ENCODE measurements around the gene GAS1.

GAS1 gene

DNA sequence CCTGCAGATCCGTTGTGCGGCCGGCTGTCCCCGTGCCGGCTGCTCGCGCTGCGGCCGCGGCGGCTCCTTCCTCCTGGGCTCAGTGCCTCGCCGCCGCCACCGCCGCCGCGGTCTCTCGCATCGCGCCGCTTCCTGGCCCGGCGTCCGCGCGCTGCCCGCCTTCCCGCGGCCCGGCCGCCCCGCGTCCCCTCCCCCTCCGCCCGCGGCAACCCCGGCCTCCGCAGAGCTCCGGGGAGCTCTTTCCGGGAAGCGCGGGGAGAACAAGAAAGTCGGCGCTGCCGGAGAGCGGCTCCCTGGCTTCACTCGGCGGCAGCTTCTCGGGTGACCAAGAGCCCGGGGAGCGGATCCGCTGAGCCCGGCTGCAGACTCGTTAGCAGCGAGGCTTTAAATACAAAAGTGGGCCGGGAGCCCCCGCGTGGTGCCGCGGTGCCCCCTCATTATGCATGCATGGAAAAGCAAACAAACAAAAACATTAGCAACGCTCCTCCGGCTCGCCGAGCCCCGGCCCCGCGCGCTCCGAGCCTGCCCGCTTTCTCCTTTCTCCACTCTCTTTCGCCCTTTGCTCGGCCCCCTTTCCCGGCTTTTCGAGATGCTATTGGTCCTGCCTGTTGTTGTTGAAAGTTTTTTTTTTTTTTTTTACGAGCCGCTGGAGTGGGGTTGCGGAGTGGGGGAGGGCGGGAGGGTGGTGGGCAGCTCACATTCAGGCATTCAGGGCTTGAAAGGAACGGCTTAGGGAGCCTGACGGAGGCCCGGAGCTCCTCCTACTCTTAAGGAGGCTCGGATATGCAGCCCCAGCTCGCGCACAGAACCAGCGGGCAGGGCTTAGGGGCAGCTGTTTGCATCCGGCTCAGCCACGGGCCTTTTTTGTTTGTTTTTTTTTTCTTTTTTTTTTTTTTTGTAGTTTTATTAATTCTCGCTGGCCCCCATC, at the start of gene GAS1:
Gene GAS1, minus strand, starts transcription at position 361 of the 928 bp plus-strand sequence. CDS start 727 bp downstream, outside the sequence.
- peak; percentile 42 for DNase-seq

DNA sequence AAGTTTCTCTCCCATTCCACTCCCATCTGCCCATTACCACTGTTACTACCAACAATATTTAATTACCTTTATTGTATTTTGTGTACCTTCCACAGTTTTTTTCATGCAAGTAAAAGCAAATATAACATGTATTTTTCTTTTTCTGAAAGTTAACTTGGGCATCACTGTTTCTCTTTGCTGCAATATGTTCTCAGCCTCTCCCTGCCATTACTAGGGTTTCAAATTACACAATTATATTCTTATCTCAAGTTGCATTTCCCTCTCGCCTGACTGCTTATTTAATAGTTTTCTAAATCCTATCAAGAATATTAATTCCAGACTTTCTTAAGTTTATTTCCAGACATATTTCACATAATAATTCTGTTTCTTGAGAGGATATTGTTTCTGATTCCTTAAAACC, 46.9 kb upstream of the GAS1 start:
- no peak for DNase-seq

DNA sequence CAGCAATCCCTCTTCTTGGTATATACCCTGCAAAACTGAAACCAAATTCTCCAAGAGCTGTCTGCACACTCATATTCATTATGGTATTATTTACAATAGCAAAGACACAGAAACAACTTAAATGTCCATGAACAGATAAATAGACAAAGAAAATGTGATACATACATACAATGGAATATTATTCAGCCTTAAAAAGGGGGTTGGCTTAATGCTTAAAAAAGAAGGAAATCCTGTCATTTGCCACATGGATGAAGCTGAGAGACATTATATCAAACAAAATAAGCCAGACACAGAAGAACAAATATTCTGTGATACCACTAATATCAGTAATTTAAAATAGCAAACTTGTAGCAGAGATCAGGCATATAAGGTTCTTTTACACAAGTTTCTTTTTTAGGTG, 46.5 kb upstream of the GAS1 start:
- no peak for DNase-seq

DNA sequence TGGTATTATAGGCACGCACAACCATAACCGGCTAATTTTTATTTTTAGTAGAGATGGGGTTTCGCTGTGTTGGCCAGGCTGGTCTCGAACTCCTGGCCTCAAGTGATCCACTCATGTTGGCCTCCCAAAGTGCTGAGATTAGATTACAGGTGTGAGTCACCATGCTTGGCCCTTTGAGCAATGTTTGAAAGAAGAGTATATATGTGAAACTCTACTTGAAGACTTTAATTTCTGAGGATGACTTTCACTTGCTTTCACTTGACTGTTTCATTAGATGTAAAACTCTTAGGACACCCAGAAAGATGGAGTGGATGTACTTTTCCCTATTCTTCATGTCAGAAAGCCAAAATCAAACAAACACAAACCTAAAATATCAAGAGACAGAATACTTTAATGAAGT, 43.8 kb upstream of the GAS1 start:
- no peak for DNase-seq

- DNase-seq = no peak
Observed at GRCh38 chr9:86990290-86990689, 43.0 kb upstream of the GAS1 start.

GRCh38 chr9:86987900-86988299, 40.6 kb upstream of the GAS1 start:
- no peak for DNase-seq

DNA sequence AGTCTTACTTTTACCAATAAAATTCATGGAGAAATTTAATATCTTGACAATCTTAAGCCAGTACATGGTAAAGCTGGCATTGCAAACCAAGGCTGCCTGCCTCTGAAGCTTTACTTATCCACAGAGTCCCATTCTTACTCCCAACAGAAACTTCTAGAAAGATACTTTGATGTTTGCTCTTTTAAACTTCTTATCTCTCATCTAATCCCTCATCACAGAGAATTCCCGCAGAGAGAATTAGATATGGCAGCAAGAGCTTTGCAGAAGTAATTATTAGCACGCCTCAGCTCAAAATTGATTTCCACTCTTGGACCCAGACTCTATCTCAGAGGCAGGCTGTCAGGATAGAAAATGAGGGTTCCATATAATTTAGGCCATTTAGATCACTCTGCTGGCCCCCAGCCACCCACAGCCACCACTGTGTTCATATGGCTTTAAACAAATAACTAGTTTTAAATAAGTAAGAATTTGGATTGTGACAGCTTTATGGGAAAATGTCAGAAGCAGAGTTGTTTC, 37.9 kb upstream of the GAS1 start:
- no peak for DNase-seq

- DNase-seq = no peak
Observed at GRCh38 chr9:86983620-86984259, 36.4 kb upstream of the GAS1 start.

- DNase-seq = no peak
Observed at GRCh38 chr9:86983249-86983619, 35.9 kb upstream of the GAS1 start.

- DNase-seq = no peak
Observed at GRCh38 chr9:86980802-86981201, 33.5 kb upstream of the GAS1 start.

- DNase-seq = no peak
Observed at GRCh38 chr9:86979657-86980056, 32.4 kb upstream of the GAS1 start.

DNA sequence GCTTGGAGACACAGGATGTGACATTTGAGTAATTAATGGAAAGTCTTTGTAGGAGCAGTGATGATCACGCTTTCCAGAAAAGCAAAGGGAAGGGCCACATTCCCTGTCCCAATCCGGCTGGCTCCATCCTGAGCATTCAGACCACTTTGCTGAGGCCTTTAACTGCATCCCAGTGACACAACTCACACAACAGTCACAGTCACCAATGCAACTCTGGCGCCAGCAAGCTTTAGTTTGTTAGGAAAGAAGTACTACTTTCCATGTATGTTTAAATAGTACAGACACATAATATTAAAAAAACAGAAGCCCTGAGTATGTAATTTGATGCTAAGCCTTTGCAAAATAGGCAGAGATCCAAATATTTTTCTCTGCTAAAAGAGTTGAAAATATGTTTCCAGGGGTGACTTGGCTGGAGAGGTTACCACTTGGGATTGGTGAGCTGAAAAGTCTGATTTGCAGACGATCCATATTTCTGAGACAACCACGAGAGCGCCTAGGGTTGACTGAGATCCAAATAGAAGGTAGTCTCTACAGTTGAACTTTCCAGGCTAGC, 31.7 kb upstream of the GAS1 start:
- DNase-seq = no peak

GRCh38 chr9:86978413-86978812, 31.1 kb upstream of the GAS1 start:
- no peak for DNase-seq

GRCh38 chr9:86977205-86977835, 30.0 kb upstream of the GAS1 start:
- DNase-seq = no peak

GRCh38 chr9:86975606-86976005, 28.3 kb upstream of the GAS1 start:
- DNase-seq = no peak

DNA sequence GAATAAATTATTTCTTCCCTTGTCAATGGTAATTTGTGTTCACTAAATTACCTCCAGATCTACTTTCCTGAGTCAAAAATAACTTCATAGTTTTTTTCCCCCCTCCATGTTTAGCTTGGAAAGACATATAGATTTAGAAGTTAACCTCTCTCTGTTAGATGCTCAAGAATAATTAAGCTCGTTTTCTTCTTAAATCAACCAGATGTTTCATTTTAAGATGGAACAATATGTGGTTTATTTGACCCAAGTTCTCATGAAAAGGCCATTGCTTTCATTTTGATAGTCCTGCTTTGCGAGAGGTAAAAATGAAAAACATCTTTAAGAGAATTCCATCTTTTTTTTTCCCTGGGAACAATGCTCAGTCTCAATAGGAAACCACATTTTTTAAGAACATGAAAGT, 27.7 kb upstream of the GAS1 start:
- no peak for DNase-seq

DNA sequence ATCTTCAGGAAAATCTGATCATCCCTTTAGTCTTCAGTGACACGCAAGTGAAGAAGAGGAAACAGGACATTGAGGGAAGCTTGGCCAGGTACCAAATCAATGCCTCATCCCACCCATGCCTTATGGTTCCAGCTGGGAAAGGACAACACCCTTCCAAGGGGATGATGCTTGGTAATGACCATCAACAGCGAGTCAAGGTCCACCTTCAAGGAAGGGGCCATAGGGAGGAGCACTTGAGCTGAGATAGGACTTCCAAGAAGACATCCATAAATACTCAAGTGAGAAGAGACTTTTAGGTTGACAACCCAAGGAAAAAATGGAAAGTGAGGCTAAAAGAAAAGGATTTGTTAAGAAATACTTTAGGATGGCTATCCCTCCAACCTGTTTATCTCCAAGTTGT, 27.1 kb upstream of the GAS1 start:
- no peak for DNase-seq

DNA sequence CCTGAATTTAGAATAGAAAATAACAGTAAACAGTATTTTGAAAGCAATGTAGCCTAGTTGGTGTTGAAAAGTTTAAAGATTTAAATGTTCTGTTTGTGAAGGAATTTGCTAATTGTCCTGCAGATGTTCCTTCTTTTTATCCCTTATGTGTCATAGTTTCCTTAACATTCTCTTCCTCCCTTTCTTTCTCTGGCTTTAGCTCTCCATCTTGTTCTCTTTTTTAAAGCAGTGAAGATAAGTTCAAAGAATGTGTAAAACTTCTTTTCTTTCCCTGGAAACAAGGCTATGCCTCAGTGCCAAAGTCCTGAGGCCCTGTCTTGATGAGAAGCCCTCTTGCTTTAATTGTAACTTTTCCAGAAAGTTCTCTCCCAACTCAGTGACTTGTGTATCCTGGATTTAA, 24.4 kb upstream of the GAS1 start:
- no peak for DNase-seq

- DNase-seq = no peak
Observed at GRCh38 chr9:86968258-86968920, 21.1 kb upstream of the GAS1 start.

- DNase-seq = no peak
Observed at GRCh38 chr9:86966852-86967511, 19.7 kb upstream of the GAS1 start.

- DNase-seq = no peak
Observed at GRCh38 chr9:86965636-86966395, 18.5 kb upstream of the GAS1 start.

Measured in activated T-cell treated with anti-CD3 and anti-CD28 coated beads for 4 hours (primary cell).